Measurements from ENCODE around the gene GRPEL1. TPM values are rescaled to one million over a fixed set of nuclear protein-coding genes. Genes with fewer than 3 reads are reported as not detected.

The GRPEL1 gene
- total and polyA plus RNA-seq, 2 of the 13 experiments (the other 11 are each of a cell fraction or from before 2014, with no cell fraction given) = 32.3 to 141 TPM

GRCh38 chr4:7067452-7068278 is at the start of gene GRPEL1 (continued):
- TF ChIP-seq, protein P1, sequence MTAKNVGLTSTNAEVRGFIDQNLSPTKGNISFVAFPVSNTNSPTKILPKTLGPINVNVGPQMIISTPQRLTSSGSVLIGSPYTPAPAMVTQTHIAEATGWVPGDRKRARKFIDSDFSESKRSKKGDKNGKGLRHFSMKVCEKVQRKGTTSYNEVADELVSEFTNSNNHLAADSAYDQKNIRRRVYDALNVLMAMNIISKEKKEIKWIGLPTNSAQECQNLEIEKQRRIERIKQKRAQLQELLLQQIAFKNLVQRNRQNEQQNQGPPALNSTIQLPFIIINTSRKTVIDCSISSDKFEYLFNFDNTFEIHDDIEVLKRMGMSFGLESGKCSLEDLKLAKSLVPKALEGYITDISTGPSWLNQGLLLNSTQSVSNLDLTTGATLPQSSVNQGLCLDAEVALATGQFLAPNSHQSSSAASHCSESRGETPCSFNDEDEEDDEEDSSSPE (CRISPR knock-in tag; IDR thresholded peaks at IDR 0.05) = peak; percentile 27; the same call in 1 of the 2 replicates
- TF ChIP-seq ZNF749 (CRISPR knock-in tag; IDR thresholded peaks at IDR 0.05; ENCODE audit: borderline replicate concordance) (0 out of 2 replicates have a peak, but pooled peaks have one; percentile 64), KAT2B (IDR thresholded peaks at IDR 0.05; ENCODE audit: borderline replicate concordance, low read depth, low read length) (no peak), ZNF776 (CRISPR knock-in tag; IDR thresholded peaks at IDR 0.05) (peak; percentile 64; the same call in 1 of the 2 replicates), ZNF367 (CRISPR knock-in tag; IDR thresholded peaks at IDR 0.05; ENCODE audit: borderline replicate concordance) (no peak), ZNF317 (CRISPR knock-in tag; IDR thresholded peaks at IDR 0.05) (no peak), RARG (CRISPR knock-in tag; IDR thresholded peaks at IDR 0.05; ENCODE audit: low read depth) (peak; percentile 95; the same call in 1 of the 2 replicates), PRDM4 (CRISPR knock-in tag; IDR thresholded peaks at IDR 0.05; ENCODE audit: borderline replicate concordance) (no peak), NR1H2 (CRISPR knock-in tag; IDR thresholded peaks at IDR 0.05; ENCODE audit: borderline replicate concordance, low read depth) (0 out of 2 replicates have a peak, but pooled peaks have one; percentile 71), CREM (IDR thresholded peaks at IDR 0.05) (peak; percentile 60; the same call in 1 of the 2 replicates), CREM (CRISPR knock-in tag; IDR thresholded peaks at IDR 0.05) (no peak), SAP130 (CRISPR knock-in tag; IDR thresholded peaks at IDR 0.05; ENCODE audit: low read depth) (peak; percentile 83), MAFK (conservative IDR thresholded peaks at IDR 0.05 in 1 of 2, IDR thresholded peaks at IDR 0.05 in 1 of 2; ENCODE audit: low read length in 2 of 2) (no peak), AGO2 (optimal IDR thresholded peaks at IDR 0.05; ENCODE audit: low read depth, low read length) (peak; percentile 83)
- TF ChIP-seq, protein P2, sequence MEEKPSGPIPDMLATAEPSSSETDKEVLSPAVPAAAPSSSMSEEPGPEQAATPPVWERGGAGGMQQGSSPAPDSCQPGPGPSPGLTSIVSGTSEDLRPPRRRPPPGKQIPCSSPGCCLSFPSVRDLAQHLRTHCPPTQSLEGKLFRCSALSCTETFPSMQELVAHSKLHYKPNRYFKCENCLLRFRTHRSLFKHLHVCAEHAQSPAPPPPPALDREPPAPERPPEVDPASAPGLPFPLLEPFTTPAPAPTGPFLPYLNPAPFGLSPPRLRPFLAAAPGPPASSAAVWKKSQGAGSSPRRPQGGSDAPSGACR (CRISPR knock-in tag; IDR thresholded peaks at IDR 0.05) = no peak; the same call in 1 of the 2 replicates
- TF ChIP-seq, protein P3, sequence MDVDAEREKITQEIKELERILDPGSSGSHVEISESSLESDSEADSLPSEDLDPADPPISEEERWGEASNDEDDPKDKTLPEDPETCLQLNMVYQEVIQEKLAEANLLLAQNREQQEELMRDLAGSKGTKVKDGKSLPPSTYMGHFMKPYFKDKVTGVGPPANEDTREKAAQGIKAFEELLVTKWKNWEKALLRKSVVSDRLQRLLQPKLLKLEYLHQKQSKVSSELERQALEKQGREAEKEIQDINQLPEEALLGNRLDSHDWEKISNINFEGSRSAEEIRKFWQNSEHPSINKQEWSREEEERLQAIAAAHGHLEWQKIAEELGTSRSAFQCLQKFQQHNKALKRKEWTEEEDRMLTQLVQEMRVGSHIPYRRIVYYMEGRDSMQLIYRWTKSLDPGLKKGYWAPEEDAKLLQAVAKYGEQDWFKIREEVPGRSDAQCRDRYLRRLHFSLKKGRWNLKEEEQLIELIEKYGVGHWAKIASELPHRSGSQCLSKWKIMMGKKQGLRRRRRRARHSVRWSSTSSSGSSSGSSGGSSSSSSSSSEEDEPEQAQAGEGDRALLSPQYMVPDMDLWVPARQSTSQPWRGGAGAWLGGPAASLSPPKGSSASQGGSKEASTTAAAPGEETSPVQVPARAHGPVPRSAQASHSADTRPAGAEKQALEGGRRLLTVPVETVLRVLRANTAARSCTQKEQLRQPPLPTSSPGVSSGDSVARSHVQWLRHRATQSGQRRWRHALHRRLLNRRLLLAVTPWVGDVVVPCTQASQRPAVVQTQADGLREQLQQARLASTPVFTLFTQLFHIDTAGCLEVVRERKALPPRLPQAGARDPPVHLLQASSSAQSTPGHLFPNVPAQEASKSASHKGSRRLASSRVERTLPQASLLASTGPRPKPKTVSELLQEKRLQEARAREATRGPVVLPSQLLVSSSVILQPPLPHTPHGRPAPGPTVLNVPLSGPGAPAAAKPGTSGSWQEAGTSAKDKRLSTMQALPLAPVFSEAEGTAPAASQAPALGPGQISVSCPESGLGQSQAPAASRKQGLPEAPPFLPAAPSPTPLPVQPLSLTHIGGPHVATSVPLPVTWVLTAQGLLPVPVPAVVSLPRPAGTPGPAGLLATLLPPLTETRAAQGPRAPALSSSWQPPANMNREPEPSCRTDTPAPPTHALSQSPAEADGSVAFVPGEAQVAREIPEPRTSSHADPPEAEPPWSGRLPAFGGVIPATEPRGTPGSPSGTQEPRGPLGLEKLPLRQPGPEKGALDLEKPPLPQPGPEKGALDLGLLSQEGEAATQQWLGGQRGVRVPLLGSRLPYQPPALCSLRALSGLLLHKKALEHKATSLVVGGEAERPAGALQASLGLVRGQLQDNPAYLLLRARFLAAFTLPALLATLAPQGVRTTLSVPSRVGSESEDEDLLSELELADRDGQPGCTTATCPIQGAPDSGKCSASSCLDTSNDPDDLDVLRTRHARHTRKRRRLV (CRISPR knock-in tag; IDR thresholded peaks at IDR 0.05) = no peak
- TF ChIP-seq, protein P4, sequence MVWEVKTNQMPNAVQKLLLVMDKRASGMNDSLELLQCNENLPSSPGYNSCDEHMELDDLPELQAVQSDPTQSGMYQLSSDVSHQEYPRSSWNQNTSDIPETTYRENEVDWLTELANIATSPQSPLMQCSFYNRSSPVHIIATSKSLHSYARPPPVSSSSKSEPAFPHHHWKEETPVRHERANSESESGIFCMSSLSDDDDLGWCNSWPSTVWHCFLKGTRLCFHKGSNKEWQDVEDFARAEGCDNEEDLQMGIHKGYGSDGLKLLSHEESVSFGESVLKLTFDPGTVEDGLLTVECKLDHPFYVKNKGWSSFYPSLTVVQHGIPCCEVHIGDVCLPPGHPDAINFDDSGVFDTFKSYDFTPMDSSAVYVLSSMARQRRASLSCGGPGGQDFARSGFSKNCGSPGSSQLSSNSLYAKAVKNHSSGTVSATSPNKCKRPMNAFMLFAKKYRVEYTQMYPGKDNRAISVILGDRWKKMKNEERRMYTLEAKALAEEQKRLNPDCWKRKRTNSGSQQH (CRISPR knock-in tag; IDR thresholded peaks at IDR 0.05; ENCODE audit: low read depth) = 0 out of 2 replicates have a peak, but pooled peaks have one; percentile 11

All from HepG2 (cell line).